Activated CD8-positive, alpha-beta T cell treated with anti-CD3 and anti-CD28 coated beads for 36 hours (primary cell): ENCODE data around the gene SPEF1. TPM values are rescaled to one million over a fixed set of nuclear protein-coding genes. Genes with fewer than 3 reads are reported as not detected.

ENCODE experiments used
- ATAC-seq: fragments of 200-7000 bp; cut with Tn5 transposase; one replicate; pipeline ENCODE4 v1.10.0; 2021; ENCODE audit warnings: mild to moderate bottlenecking, moderate library complexity
- CTCF ChIA-PET: fragments of 350-600 bp; sonication (Branson Sonifier 250); formaldehyde crosslinking; loops from one replicate; lab custom pipeline; 2021; ENCODE audit warnings: antibody characterized with exemption; lab: Charles Lee
- POLR2A ChIA-PET: fragments of 350-600 bp; sonication (Branson Sonifier 250); formaldehyde crosslinking; loops from one replicate; lab custom pipeline; 2021; ENCODE audit warnings: antibody characterized with exemption; lab: Charles Lee
- DNase-seq: peaks from one replicate; pipeline ENCODE4 v3.0.0-alpha.2; 2020
- H3K27ac Mint-ChIP-seq: one replicate; pipeline ENCODE4 v1.8.0; 2021; ENCODE audit warnings: mild to moderate bottlenecking, mixed read lengths
- H3K27me3 Mint-ChIP-seq: one replicate; pipeline ENCODE4 v1.8.0; 2021; ENCODE audit warnings: mixed read lengths
- H3K36me3 Mint-ChIP-seq: one replicate; pipeline ENCODE4 v1.8.0; 2021; ENCODE audit warnings: low read depth, mixed read lengths
- H3K4me1 Mint-ChIP-seq: one replicate; pipeline ENCODE4 v1.8.0; 2021; ENCODE audit warnings: low read depth, mixed read lengths
- H3K4me3 Mint-ChIP-seq: one replicate; pipeline ENCODE4 v1.8.0; 2021; ENCODE audit warnings: mild to moderate bottlenecking, moderate library complexity, mixed read lengths
- H3K9me3 Mint-ChIP-seq: one replicate; pipeline ENCODE4 v1.8.0; 2021; ENCODE audit warnings: mixed read lengths
- intact Hi-C: fragments of 100-400 bp; cut with micrococcal nuclease; formaldehyde crosslinking; loops from one replicate; pipeline ENCODE4 v1.10.0; 2022
- total RNA-seq, 2 experiments: library from RNA; stranded (reverse); gene quantifications; one replicate each; pipeline ENCODE4 v1.2.3, GENCODE V29; 2021
- TF ChIP-seq, protein P1 (sequence below): fragments of 200-600 bp; IDR thresholded peaks from one replicate; pipeline ENCODE4 v1.8.0; 2022; ENCODE audit warnings: antibody characterized with exemption, mild to moderate bottlenecking

Gene SPEF1
- total RNA-seq, 2 experiments from 2014 or later = 0.23 TPM; not detected in 1

DNA sequence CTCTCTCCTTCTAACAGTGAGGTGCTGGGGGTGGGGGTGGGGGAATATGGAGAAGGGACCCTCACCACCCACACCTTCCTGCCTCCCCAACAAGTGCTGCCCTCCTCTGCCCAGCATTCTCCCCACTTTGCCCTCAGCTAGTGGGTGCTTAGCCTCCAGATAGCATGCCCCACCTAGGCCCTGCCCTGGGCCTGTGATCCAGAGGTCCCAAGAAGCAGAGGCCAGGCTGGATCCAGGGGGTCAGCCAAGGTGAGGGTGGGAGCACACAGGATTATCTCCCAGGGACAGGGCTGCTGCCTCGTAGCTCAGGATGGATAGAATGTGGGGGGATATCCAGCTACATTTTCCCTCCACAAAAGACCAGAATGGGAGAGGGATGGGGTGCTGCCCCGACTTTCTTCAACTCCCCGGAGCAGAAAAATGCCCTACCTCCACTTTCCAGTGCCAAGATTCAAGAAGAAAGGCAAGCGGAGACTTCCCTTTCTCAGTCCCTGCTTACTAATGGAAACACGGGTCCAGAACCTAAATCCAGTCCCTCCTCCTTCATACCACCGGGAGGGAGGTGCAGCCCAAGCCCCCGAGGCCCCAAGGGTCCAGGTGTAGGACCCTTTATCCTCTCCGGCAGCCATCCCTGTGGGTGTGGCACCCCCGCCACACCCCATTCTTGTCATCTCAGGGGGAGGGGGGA, 14.7 kb downstream of the SPEF1 start:
- TF ChIP-seq, protein P1, sequence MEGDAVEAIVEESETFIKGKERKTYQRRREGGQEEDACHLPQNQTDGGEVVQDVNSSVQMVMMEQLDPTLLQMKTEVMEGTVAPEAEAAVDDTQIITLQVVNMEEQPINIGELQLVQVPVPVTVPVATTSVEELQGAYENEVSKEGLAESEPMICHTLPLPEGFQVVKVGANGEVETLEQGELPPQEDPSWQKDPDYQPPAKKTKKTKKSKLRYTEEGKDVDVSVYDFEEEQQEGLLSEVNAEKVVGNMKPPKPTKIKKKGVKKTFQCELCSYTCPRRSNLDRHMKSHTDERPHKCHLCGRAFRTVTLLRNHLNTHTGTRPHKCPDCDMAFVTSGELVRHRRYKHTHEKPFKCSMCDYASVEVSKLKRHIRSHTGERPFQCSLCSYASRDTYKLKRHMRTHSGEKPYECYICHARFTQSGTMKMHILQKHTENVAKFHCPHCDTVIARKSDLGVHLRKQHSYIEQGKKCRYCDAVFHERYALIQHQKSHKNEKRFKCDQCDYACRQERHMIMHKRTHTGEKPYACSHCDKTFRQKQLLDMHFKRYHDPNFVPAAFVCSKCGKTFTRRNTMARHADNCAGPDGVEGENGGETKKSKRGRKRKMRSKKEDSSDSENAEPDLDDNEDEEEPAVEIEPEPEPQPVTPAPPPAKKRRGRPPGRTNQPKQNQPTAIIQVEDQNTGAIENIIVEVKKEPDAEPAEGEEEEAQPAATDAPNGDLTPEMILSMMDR = no peak
- H3K4me3 Mint-ChIP-seq = peak overlapping the region; percentile 87
- no peak for ATAC-seq
- peaks cover 26% of the 10 kb centered on the region for H3K4me1 Mint-ChIP-seq
- DNase-seq = no peak
- no peak overlapping the region for H3K27ac Mint-ChIP-seq
- intact Hi-C loops = no loop called here
- POLR2A ChIA-PET = interaction anchor here (0.6 to 3.4 kb wide), 7 partner anchors 12 to 81 kb away, joined by 3 to 32 read pairs (median 3); no protein-coding TSS in a partner anchor
- no peaks in the 10 kb centered on the region for H3K27me3 Mint-ChIP-seq
- H3K36me3 Mint-ChIP-seq = no peaks in the 10 kb centered on the region
- CTCF ChIA-PET = interaction anchor here (0.7 to 4.3 kb wide), 12 partner anchors 9 to 319 kb away, joined by 3 to 30 read pairs (median 6); partner anchors contain the start of genes AP5S1 and CENPB
- H3K9me3 Mint-ChIP-seq = no peaks in the 10 kb centered on the region

DNA sequence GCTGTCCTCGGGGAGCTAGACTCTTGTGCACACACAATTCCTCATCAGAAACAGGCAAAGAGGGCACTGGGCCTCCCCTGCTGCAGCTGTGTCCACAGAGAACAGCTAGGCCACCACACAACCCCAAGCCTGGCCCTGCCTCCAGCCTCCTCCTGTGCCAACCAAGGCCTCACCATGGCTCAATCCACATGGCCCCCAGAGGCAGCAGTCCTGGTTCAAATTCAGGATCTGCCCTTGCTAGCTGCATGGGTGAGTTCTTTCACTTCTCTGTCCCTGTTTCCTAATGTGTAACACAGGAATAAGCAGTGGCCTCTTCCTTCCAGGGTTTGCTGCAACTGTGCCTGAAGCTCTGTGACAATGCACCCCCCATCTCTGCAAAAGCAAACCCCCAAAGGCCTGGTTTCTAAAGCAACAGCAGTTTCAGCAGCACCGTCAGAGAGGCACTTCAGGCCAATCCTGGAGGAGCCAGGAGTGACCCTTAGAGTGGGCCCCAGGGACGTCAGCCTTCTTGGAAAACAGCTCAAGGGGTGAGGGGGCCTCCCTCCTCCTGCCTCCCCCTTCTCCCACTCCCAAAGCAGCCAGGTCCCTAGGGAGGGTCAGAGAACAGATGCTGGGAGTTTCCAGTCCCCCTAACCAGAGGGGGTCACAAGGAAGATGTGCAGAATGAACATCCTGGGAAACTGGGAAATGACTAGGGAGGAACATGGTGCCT, 15.9 kb downstream of the SPEF1 start:
- no peaks in the 10 kb centered on the region for H3K9me3 Mint-ChIP-seq
- intact Hi-C loops = no loop called here
- no peaks in the 10 kb centered on the region for H3K36me3 Mint-ChIP-seq
- no peak for DNase-seq
- ChIA-PET CTCF (interaction anchor here (0.6 to 4.3 kb wide), 11 partner anchors 12 to 320 kb away, joined by 3 to 30 read pairs (median 5); partner anchors contain the start of gene CENPB), POLR2A (interaction anchor here (0.6 to 1.2 kb wide), 6 partner anchors 10 to 337 kb away, joined by 3 to 6 read pairs (median 3); partner anchors contain the start of gene CENPB)
- no peak overlapping the region for H3K27ac Mint-ChIP-seq
- TF ChIP-seq, protein P1 = no peak
- H3K4me3 Mint-ChIP-seq = no peak overlapping the region
- no peaks in the 10 kb centered on the region for H3K27me3 Mint-ChIP-seq
- peaks cover 26% of the 10 kb centered on the region for H3K4me1 Mint-ChIP-seq
- ATAC-seq = no peak

DNA sequence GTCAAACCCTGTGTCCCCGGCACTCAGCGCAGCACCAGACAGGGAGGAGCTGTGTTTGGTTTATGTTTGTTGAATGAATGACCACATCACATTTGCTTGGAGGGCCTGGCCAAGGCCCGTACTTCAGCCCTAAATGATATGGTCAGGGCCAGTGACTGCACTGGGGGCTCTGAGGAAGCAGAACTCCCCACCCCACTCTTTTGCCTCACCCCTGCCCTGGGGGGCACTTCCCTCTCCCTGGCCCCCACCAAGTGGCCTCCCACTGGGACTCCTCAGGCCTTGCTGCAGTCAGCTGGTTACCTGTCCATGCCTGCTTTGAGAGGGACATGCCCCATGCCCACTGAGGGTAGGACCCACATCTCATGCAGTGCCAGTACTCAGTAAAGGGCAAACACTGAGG, 16.6 kb downstream of the SPEF1 start:
- Mint-ChIP-seq H3K36me3 (no peaks in the 10 kb centered on the region), H3K27ac (no peak overlapping the region)
- CTCF ChIA-PET = interaction anchor here (0.6 to 1.9 kb wide), 4 partner anchors 12 to 88 kb away, joined by 3 to 5 read pairs (median 4); no protein-coding TSS in a partner anchor

DNA sequence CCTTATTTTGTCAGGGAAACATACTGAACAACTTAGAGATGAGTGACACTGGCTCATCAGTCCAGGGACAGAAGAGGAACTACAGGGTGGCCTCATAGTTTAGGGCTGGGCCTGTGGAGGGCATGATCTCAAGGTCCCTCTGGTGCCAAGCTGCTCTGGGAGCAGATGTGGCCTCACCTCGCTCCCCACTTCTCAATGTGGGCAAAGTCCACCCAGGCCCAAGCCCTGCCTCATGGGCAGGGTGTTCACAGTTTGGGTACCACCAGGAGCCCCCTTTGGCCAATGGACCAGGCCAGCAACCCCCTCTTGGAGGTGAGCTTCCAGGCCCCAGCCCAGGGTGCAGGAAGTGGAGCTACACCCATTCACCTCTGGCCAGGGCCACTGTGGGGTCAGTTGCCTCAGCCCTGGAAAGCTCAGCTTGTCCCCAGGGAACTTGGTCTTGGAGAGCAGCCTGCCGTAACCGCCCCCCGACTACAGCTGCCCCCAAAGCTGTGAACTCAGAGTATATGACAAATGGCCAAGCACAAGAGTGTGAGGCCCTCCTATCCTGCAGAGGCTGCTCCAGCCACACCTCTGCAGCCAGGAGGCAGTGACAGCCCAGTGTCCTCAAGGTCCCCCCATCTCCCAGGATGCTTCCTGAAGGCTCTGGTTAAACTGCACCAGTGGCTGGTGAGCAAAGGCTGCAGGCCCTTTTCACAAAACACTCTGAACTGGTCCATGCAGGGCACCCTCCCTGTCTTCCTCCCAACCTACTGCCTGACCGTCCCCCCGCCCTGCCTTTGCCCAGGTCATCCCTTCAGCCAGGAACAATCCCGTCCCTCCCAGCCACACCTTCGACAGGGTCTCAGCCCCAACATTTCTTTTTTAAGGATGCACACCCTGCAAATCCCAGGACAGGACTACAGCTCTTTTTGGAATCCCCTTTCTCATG, 17.3 kb downstream of the SPEF1 start:
- DNase-seq (no peak), ATAC-seq (no peak)
- no peak overlapping the region for H3K4me3 Mint-ChIP-seq
- no peaks in the 10 kb centered on the region for H3K27me3 Mint-ChIP-seq
- ChIA-PET POLR2A (interaction anchor here (0.8 to 1.1 kb wide), 2 partner anchors 9 to 13 kb away, joined by 3 to 6 read pairs; no protein-coding TSS in a partner anchor), CTCF (interaction anchor here (1.6 to 1.8 kb wide), 2 partner anchors 11 to 88 kb away, joined by 3 to 5 read pairs; no protein-coding TSS in a partner anchor)
- TF ChIP-seq, protein P1 = no peak
- intact Hi-C loops = no loop called here
- H3K9me3 Mint-ChIP-seq = no peaks in the 10 kb centered on the region
- H3K36me3 Mint-ChIP-seq = no peaks in the 10 kb centered on the region
- H3K4me1 Mint-ChIP-seq = peaks cover 20% of the 10 kb centered on the region
- no peak overlapping the region for H3K27ac Mint-ChIP-seq

More for the DNA sequence above, 16.6 kb downstream of the SPEF1 start:
- H3K9me3 Mint-ChIP-seq = no peaks in the 10 kb centered on the region
- DNase-seq (no peak), ATAC-seq (no peak)
- H3K4me3 Mint-ChIP-seq = no peak overlapping the region
- POLR2A ChIA-PET = interaction anchor here (0.7 to 1.2 kb wide), 4 partner anchors 10 to 22 kb away, joined by 3 to 6 read pairs (median 3); partner anchors contain the start of gene CENPB
- intact Hi-C loops = no loop called here
- H3K4me1 Mint-ChIP-seq = peaks cover 24% of the 10 kb centered on the region
- no peaks in the 10 kb centered on the region for H3K27me3 Mint-ChIP-seq
- TF ChIP-seq, protein P1 = no peak
